ENCODE data around the gene RENBP.

GRCh38 chrX:153988493-153988892 is 44.0 kb upstream of the RENBP start:
- TF ChIP-seq CTCF (IDR thresholded peaks at IDR 0.05) (no peak), POLR2A (IDR thresholded peaks at IDR 0.05) (no peak)
